ENCODE measurements around the gene FCN1.

DNA sequence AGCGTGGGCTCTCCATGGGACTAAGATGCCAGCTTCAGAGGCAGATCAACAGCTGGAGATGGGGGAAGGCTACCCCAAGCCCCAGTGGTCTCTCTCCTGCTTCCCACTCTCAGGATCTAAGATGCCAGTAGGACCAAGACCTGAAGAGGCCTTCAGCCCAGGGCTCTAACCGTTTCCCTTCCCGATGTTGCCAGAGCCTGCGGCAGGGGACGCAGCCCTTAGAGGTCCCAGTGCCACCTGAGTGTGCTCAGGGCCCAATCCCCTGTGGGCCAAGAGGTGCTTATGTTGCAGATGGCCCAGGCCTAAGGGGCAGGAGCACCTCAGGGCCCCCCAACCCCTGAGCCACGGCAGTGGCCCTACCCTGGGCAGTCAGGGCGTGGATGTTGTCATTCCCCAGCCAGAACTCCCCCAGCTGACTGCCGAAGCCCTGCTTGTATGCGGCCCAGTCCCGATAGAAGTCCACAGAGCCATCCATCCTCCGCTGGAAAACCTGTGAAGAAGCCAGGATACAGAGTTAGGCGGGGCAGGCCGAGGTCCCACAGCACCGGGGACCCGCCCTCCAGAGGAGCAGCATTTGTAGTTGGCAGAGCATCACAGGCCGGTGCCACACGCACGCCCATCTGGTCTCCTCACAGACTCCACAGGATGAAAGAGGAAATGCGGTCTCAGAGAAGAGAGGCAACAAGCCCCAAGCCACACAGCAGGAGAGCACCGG lies 5.4 kb downstream of the FCN1 start:
- TF ChIP-seq, protein P1, sequence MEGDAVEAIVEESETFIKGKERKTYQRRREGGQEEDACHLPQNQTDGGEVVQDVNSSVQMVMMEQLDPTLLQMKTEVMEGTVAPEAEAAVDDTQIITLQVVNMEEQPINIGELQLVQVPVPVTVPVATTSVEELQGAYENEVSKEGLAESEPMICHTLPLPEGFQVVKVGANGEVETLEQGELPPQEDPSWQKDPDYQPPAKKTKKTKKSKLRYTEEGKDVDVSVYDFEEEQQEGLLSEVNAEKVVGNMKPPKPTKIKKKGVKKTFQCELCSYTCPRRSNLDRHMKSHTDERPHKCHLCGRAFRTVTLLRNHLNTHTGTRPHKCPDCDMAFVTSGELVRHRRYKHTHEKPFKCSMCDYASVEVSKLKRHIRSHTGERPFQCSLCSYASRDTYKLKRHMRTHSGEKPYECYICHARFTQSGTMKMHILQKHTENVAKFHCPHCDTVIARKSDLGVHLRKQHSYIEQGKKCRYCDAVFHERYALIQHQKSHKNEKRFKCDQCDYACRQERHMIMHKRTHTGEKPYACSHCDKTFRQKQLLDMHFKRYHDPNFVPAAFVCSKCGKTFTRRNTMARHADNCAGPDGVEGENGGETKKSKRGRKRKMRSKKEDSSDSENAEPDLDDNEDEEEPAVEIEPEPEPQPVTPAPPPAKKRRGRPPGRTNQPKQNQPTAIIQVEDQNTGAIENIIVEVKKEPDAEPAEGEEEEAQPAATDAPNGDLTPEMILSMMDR (conservative IDR thresholded peaks at IDR 0.05 in 1 of 2, IDR thresholded peaks at IDR 0.05 in 1 of 2; ENCODE audit: low read depth in 1 of 2, low read length in 2 of 2): no peak
- TF ChIP-seq EZH2 (IDR thresholded peaks at IDR 0.05; ENCODE audit: low read length, missing control alignments): no peak

Data from fibroblast of lung (primary cell).